Measurements from ENCODE around the gene ARL1.

GRCh38 chr12:101424620-101425019, 17.0 kb upstream of the ARL1 start:
- no peak for TF ChIP-seq CTCF (conservative IDR thresholded peaks at IDR 0.05; ENCODE audit: low read length)
- TF ChIP-seq EZH2phosphoT487 (IDR thresholded peaks at IDR 0.05; ENCODE audit: borderline replicate concordance) = no peak
